Gastroesophageal sphincter (tissue), 4 donors: ENCODE data around the gene HIRA. TPM values are rescaled to one million over a fixed set of nuclear protein-coding genes. Genes with fewer than 3 reads are reported as not detected.

ENCODE experiments used
- ATAC-seq: fragments of 150-250 bp; one replicate; pipeline ENCODE4 v1.9.1; 2016; ENCODE audit warnings: mild to moderate bottlenecking, moderate library complexity
- H3K27ac ChIP-seq, 4 donors: fragments of 200-600 bp; sonication (generic) in 3 of 4; 1 replicate in 3 of 4; 2 replicates in 1 of 4; pipeline ENCODE4 v1.5.1; 2016 to 2019
- H3K27me3 ChIP-seq: fragments of 200-600 bp; sonication (generic); one replicate; pipeline ENCODE4 v1.5.1; 2019
- H3K36me3 ChIP-seq, 2 donors: fragments of 200-600 bp; sonication (generic); one replicate each; pipeline ENCODE4 v1.5.1; 2019; ENCODE audit warnings: control low read depth in 1 of 2
- H3K4me1 ChIP-seq, 3 donors: fragments of 200-600 bp; sonication (generic); 1 replicate in 2 of 3; 2 replicates in 1 of 3; pipeline ENCODE4 v1.5.1; 2016 to 2019; ENCODE audit warnings: control low read depth in 2 of 3
- H3K4me3 ChIP-seq, 2 donors: fragments of 200-600 bp; sonication (generic); one replicate each; pipeline ENCODE4 v1.5.1; 2019; ENCODE audit warnings: mild to moderate bottlenecking in 1 of 2, moderate library complexity in 1 of 2
- H3K9me3 ChIP-seq, 3 donors: fragments of 200-600 bp; sonication (generic); one replicate each; pipeline ENCODE4 v1.5.1; 2017 to 2019; ENCODE audit warnings: control low read depth in 2 of 3
- CTCF ChIP-seq, 4 experiments: fragments of 200-600 bp in 2 of 4; fragments of 450-650 bp in 2 of 4; sonication (generic) in 1 of 4; IDR thresholded peaks; one replicate each; pipeline ENCODE4 v1.5.1; 2017 to 2019; ENCODE audit warnings: antibody characterized with exemption in 4 of 4, mild to moderate bottlenecking in 2 of 4, moderate library complexity in 2 of 4
- EP300 ChIP-seq: sonication (generic); formaldehyde crosslinking; IDR thresholded peaks from one replicate; pipeline ENCODE4 v1.6.1; 2017; ENCODE audit warnings: antibody characterized with exemption, mild to moderate bottlenecking
- POLR2A ChIP-seq, 2 donors: fragments of 450-650 bp; IDR thresholded peaks; one replicate each; pipeline ENCODE4 v1.6.1; 2017; ENCODE audit warnings: antibody characterized with exemption in 2 of 2, mild to moderate bottlenecking in 2 of 2, moderate library complexity in 1 of 2
- POLR2AphosphoS5 ChIP-seq: sonication (generic); formaldehyde crosslinking; IDR thresholded peaks from one replicate; pipeline ENCODE4 v1.6.1; 2017; ENCODE audit warnings: antibody characterized with exemption
- WGBS, 2 donors: methylation state at CpG; one replicate each; pipeline ENCODE4 v1.1.5; 2018; ENCODE audit warnings: low coverage in 1 of 2; 5-methylcytosine and 5-hydroxymethylcytosine counted together
- total RNA-seq, 4 donors: library from RNA; depleted of rRNA; stranded (reverse); fragments of >200 nt; gene quantifications; one replicate each; pipeline ENCODE4 v1.1.0, GENCODE V29; 2016

HIRA gene
- total RNA-seq, 4 donors from 2014 or later = 20.5 to 35.6 (median 26.0) TPM

- H3K27me3 ChIP-seq = no peaks in the 10 kb centered on the region
- no peaks in the 10 kb centered on the region for H3K4me1 ChIP-seq
- H3K36me3 ChIP-seq = peaks cover 0 to 100% of the 10 kb centered on the region in 2 donors
- no peak overlapping the region for H3K4me3 ChIP-seq
- TF ChIP-seq POLR2A (IDR thresholded peaks at IDR 0.05) (no peak), EP300 (no peak), CTCF (IDR thresholded peaks at IDR 0.05) (no peak), POLR2AphosphoS5 (no peak)
- H3K27ac ChIP-seq = no peak overlapping the region
- no peaks in the 10 kb centered on the region for H3K9me3 ChIP-seq
- 80 to 100% methylated on average over 1 of the region's 13 CpGs for WGBS, 2 donors
- no peak for ATAC-seq
These were observed 72.6 kb downstream of the HIRA start for GRCh38 chr22:19358703-19359553.

- Histone ChIP-seq H3K9me3 (no peaks in the 10 kb centered on the region), H3K36me3 (peaks cover 0 to 100% of the 10 kb centered on the region in 2 donors), H3K4me1 (no peaks in the 10 kb centered on the region), H3K27ac (no peak overlapping the region), H3K4me3 (no peak overlapping the region), H3K27me3 (no peaks in the 10 kb centered on the region)
- no peak for ATAC-seq
- no peak for TF ChIP-seq EP300
- no peak for TF ChIP-seq CTCF (IDR thresholded peaks at IDR 0.05)
- no peak for TF ChIP-seq POLR2AphosphoS5
- no peak for TF ChIP-seq POLR2A (IDR thresholded peaks at IDR 0.05)
- WGBS, 2 donors = 100% methylated on average over 2 of the region's 2 CpGs; no CpG with 5 or more reads in 1 of the 2 donors
These were observed 73.3 kb downstream of the HIRA start for GRCh38 chr22:19358195-19358594.

- 74% methylated on average over 4 of the region's 14 CpGs; no CpG with 5 or more reads in 1 of the 2 donors for WGBS, 2 donors
- no peaks in the 10 kb centered on the region for H3K4me1 ChIP-seq
- H3K36me3 ChIP-seq = peaks cover 0 to 100% of the 10 kb centered on the region in 2 donors
- no peaks in the 10 kb centered on the region for H3K27me3 ChIP-seq
- no peak for ATAC-seq
- no peak overlapping the region for H3K4me3 ChIP-seq
- H3K27ac ChIP-seq = no peak overlapping the region
- no peaks in the 10 kb centered on the region for H3K9me3 ChIP-seq
- TF ChIP-seq EP300 (no peak), CTCF (IDR thresholded peaks at IDR 0.05) (no peak), POLR2A (IDR thresholded peaks at IDR 0.05) (no peak)
These were observed 74.0 kb downstream of the HIRA start for GRCh38 chr22:19357270-19358105.

- peaks cover 0 to 100% of the 10 kb centered on the region in 2 donors for H3K36me3 ChIP-seq
- H3K9me3 ChIP-seq = no peaks in the 10 kb centered on the region
- H3K4me1 ChIP-seq = no peaks in the 10 kb centered on the region
- 100% methylated on average over 2 of the region's 8 CpGs; no CpG with 5 or more reads in 1 of the 2 donors for WGBS, 2 donors
- no peak overlapping the region for H3K4me3 ChIP-seq
- H3K27me3 ChIP-seq = no peaks in the 10 kb centered on the region
- TF ChIP-seq CTCF (IDR thresholded peaks at IDR 0.05) = no peak
- no peak for TF ChIP-seq POLR2A (IDR thresholded peaks at IDR 0.05)
- no peak for TF ChIP-seq EP300
- TF ChIP-seq POLR2AphosphoS5 = no peak
- H3K27ac ChIP-seq = no peak overlapping the region
- no peak for ATAC-seq
These were observed 74.7 kb downstream of the HIRA start for GRCh38 chr22:19356708-19357269.
